Right lobe of liver (tissue), 6 donors: ENCODE results near the gene KLHL17. TPM values are rescaled to one million over a fixed set of nuclear protein-coding genes. Genes with fewer than 3 reads are reported as not detected.

Experiments used
- ATAC-seq, 4 donors: fragments of 200-7000 bp; cut with Tn5 transposase; one replicate each; pipeline ENCODE4 v1.9.1; 2020; ENCODE audit warnings: mild to moderate bottlenecking in 4 of 4, moderate library complexity in 4 of 4
- DNase-seq, 3 donors: peaks; one replicate each; pipeline ENCODE4 v3.0.0-alpha.2; 2020
- H3K27ac ChIP-seq, 3 donors: fragments of 200-600 bp; one replicate each; pipeline ENCODE4 v1.8.0; 2022
- H3K27me3 ChIP-seq, 2 donors: fragments of 200-600 bp; one replicate each; pipeline ENCODE4 v1.8.0; 2022
- H3K36me3 ChIP-seq, 4 donors: fragments of 200-600 bp; sonication (generic) in 1 of 4; one replicate each; pipeline versions ENCODE4 v1.5.1 to v1.8.0; 2017 to 2022; ENCODE audit warnings: control low read depth in 1 of 4
- H3K4me1 ChIP-seq, 4 donors: fragments of 200-600 bp; sonication (generic) in 1 of 4; one replicate each; pipeline versions ENCODE4 v1.5.1 to v1.8.0; 2017 to 2022; ENCODE audit warnings: control low read depth in 1 of 4
- H3K4me3 ChIP-seq, 3 donors: fragments of 200-600 bp; one replicate each; pipeline ENCODE4 v1.8.0; 2022
- H3K9me3 ChIP-seq, 4 donors: fragments of 200-600 bp; sonication (generic) in 1 of 4; one replicate each; pipeline versions ENCODE4 v1.5.1 to v1.8.0; 2017 to 2022; ENCODE audit warnings: control low read depth in 1 of 4
- POLR2A ChIP-seq: fragments of 450-650 bp; IDR thresholded peaks from one replicate; pipeline ENCODE4 v1.6.1; 2017; ENCODE audit warnings: antibody characterized with exemption, mild to moderate bottlenecking
- WGBS: methylation state at CpG from one replicate; pipeline ENCODE4 v1.1.6; 2018; ENCODE audit warnings: low coverage, low lambda C conversion rate; ENCODE audit not compliant: insufficient coverage; ENCODE audit errors: missing lambda C conversion rate; 5-methylcytosine and 5-hydroxymethylcytosine counted together
- intact Hi-C, 2 donors: fragments of 100-400 bp; cut with DNase I; formaldehyde crosslinking; loops; one replicate each; pipeline versions ENCODE4 v1.11.2 to v1.14.1; 2022
- small RNA-seq, 2 experiments: library from RNA; depleted of rRNA; stranded (forward); fragments of <200 nt; gene quantifications; one replicate each; pipeline ENCODE3, GENCODE V24; 2016
- total RNA-seq, 6 experiments: library from RNA; depleted of rRNA in 2 of 6; stranded (reverse); fragments of >200 nt in 2 of 6; fragmentation: NEBNext Ultra II Directional in 3 of 6; extraction: Animal tissue kit (Norgen Biotek cat#: 25700) in 3 of 6; gene quantifications; one replicate each; pipeline versions ENCODE4 v1.1.0 to v1.2.4, GENCODE V29; 2016 to 2023
- TF ChIP-seq, protein P1 (sequence below), 4 donors: fragments of 200-600 bp in 3 of 4; fragments of 450-650 bp in 1 of 4; IDR thresholded peaks; one replicate each; pipeline versions ENCODE4 v1.5.1 to v1.8.0; 2016 to 2022; ENCODE audit warnings: antibody characterized with exemption in 4 of 4, mild to moderate bottlenecking in 2 of 4
- donor health status: DM: no; HTN: yes; CAD: no.
- donor health status: DM: no; HTN: no; CAD: no.
- donor health status: DM: no; HTN: no; CAD: no.
- donor health status: DM: no; HTN: yes; CAD: no.
- donor health status: DM: no; HTN: yes; CAD: no.

The KLHL17 gene
- total RNA-seq, 6 experiments from 2014 or later = 1.9 to 6.7 (median 4.3) TPM

DNA sequence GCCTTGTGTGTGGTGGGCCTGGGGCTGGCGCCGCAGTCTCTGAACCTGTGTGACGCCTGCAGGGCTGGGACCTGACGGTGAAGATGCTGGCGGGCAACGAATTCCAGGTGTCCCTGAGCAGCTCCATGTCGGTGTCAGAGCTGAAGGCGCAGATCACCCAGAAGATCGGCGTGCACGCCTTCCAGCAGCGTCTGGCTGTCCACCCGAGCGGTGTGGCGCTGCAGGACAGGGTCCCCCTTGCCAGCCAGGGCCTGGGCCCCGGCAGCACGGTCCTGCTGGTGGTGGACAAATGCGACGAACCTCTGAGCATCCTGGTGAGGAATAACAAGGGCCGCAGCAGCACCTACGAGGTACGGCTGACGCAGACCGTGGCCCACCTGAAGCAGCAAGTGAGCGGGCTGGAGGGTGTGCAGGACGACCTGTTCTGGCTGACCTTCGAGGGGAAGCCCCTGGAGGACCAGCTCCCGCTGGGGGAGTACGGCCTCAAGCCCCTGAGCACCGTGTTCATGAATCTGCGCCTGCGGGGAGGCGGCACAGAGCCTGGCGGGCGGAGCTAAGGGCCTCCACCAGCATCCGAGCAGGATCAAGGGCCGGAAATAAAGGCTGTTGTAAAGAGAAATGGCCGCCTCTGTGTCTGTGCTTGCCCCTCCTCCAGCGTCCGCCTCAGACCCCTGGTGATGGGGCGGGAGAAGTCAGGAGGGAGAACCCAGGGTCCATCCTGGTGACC, 53.7 kb downstream of the KLHL17 start:
- H3K4me1 ChIP-seq = peaks cover 0 to 19% (median 5%) of the 10 kb centered on the region in 4 donors
- no peaks in the 10 kb centered on the region for H3K27me3 ChIP-seq
- H3K9me3 ChIP-seq = no peaks in the 10 kb centered on the region
- H3K36me3 ChIP-seq = no peaks in the 10 kb centered on the region
- ATAC-seq = peak in 2 of 4 donors; percentile 1 to 3
- H3K27ac ChIP-seq = peak overlapping the region; percentile 85 to 93 (median 91)
- TF ChIP-seq POLR2A = no peak
- TF ChIP-seq, protein P1, sequence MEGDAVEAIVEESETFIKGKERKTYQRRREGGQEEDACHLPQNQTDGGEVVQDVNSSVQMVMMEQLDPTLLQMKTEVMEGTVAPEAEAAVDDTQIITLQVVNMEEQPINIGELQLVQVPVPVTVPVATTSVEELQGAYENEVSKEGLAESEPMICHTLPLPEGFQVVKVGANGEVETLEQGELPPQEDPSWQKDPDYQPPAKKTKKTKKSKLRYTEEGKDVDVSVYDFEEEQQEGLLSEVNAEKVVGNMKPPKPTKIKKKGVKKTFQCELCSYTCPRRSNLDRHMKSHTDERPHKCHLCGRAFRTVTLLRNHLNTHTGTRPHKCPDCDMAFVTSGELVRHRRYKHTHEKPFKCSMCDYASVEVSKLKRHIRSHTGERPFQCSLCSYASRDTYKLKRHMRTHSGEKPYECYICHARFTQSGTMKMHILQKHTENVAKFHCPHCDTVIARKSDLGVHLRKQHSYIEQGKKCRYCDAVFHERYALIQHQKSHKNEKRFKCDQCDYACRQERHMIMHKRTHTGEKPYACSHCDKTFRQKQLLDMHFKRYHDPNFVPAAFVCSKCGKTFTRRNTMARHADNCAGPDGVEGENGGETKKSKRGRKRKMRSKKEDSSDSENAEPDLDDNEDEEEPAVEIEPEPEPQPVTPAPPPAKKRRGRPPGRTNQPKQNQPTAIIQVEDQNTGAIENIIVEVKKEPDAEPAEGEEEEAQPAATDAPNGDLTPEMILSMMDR (IDR thresholded peaks at IDR 0.05) = no peak
- intact Hi-C loops = no loop called here
- H3K4me3 ChIP-seq = peak overlapping the region; percentile 54 to 79 (median 65)
- WGBS = 47% methylated on average over 3 of the region's 41 CpGs
- peak in 1 of 3 donors; percentile 30 for DNase-seq

DNA sequence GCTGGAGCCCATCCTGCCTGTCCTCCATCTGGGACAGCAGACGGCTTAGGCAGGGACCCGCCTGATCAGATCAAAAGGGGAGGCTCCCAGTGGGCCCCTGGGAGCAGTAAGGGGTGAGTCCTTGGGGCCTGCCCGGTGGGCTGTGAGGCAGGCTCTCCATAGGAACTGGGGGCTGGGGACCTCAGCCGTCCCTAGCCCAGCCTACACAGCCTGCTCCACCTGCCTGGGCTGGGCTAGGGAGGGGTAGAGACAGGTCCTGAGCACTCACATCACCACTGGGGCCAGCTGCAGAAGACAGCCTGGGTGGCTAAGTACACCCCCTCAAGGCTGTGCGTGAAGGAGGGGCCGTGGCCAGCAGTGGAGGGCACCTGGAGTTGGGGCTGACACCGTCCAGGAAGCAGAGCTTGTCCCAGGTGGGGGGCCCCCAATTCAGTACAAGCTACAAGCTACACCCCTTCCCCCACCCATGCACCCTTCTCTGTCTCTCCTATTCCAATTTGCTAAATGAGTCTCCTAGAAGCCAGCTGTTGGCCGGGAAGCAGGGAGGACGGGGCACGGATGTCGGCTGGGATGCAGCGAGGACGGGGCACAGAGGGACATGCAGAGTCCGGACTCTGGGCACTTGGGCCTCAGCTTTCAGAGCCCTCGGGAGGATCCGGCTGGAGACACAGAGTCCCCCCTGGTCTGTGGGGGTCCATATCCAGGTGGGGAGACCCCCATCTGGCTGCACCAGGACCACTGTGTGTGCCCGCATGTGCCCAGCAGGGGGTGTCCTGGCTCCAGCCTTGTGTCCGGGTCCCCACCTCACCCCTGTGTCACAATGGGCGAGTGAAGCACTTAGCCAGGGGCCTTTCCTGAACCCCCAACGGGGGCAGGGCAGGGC, 54.7 kb downstream of the KLHL17 start:
- intact Hi-C loops = no loop called here
- H3K27me3 ChIP-seq = no peaks in the 10 kb centered on the region
- 59% methylated on average over 4 of the region's 20 CpGs for WGBS
- TF ChIP-seq, protein P1 (IDR thresholded peaks at IDR 0.05) = peak; percentile 13 to 22 (median 20)
- no peak for TF ChIP-seq POLR2A
- H3K27ac ChIP-seq = peak overlapping the region in 1 of 3 donors; percentile 16
- no peak for ATAC-seq
- H3K4me3 ChIP-seq = no peak overlapping the region
- H3K4me1 ChIP-seq = peaks cover 0 to 20% (median 5%) of the 10 kb centered on the region in 4 donors
- H3K36me3 ChIP-seq = no peaks in the 10 kb centered on the region
- H3K9me3 ChIP-seq = no peaks in the 10 kb centered on the region
- DNase-seq = peak in 1 of 3 donors; percentile 31

Small RNA genes lying within 50 kb of the gene (small RNA-seq; reads per million reads assigned to genes)
- gene AL645608.3 (0 reads per million in 2 experiments), gene AL645608.4 (0 reads per million in 2 experiments)

Other genes with a start within 250 kb of the KLHL17 start
- gene SAMD11, start 36.7 kb upstream of the KLHL17 start, total RNA-seq = 1 to 10 TPM; 2.1 to 4.3 (median 3.7) TPM
- 10 to 100 TPM; 28.9 to 36.8 (median 30.2) TPM for gene NOC2L, start 1.3 kb upstream of the KLHL17 start, total RNA-seq
- gene PLEKHN1, start 5.9 kb downstream of the KLHL17 start, total RNA-seq = 1 to 10 TPM in 1 of 6 experiments, under 1 TPM in 4, not detected in 1; 0.11 to 2.4 (median 0.26) TPM
- under 1 TPM in 4 of 6 experiments, not detected in 2; 0.18 to 0.46 (median 0.28) TPM for gene PERM1, start 21.5 kb downstream of the KLHL17 start, total RNA-seq
- gene HES4, start 39.5 kb downstream of the KLHL17 start, total RNA-seq = 10 to 100 TPM in 2 of 6 experiments, 1 to 10 TPM in 4; 1.6 to 21.5 (median 5.2) TPM
- gene ISG15, start 52.9 kb downstream of the KLHL17 start, total RNA-seq = 10 to 100 TPM; 16.3 to 98.7 (median 26.4) TPM
- gene AGRN, start 59.5 kb downstream of the KLHL17 start, total RNA-seq = 10 to 100 TPM; 14.2 to 44.5 (median 35.2) TPM
- gene RNF223, start 113.7 kb downstream of the KLHL17 start, total RNA-seq = not detected
- gene C1orf159, start 155.5 kb downstream of the KLHL17 start, total RNA-seq = 1 to 10 TPM; 4.0 to 7.7 (median 6.4) TPM
- not detected for gene TTLL10, start 213.3 kb downstream of the KLHL17 start, total RNA-seq
- gene TNFRSF18, start 246.0 kb downstream of the KLHL17 start, total RNA-seq = under 1 TPM in 2 of 6 experiments, not detected in 4; 0.24 to 0.27 TPM